Suprapubic skin (tissue), 4 donors: ENCODE results near the gene ASIP.

Experiments used
- CTCF ChIP-seq, 2 donors: fragments of 200-600 bp in 1 of 2; fragments of 450-650 bp in 1 of 2; sonication (generic) in 1 of 2; IDR thresholded peaks; one replicate each; pipeline ENCODE4 v1.5.1; 2016 to 2019; ENCODE audit warnings: antibody characterized with exemption in 2 of 2, mild to moderate bottlenecking in 1 of 2, moderate library complexity in 1 of 2
- EP300 ChIP-seq: sonication (generic); formaldehyde crosslinking; IDR thresholded peaks from one replicate; pipeline ENCODE4 v1.6.1; 2017; ENCODE audit warnings: antibody characterized with exemption
- POLR2A ChIP-seq, 2 donors: fragments of 450-650 bp; IDR thresholded peaks; one replicate each; pipeline ENCODE4 v1.6.1; 2017; ENCODE audit warnings: antibody characterized with exemption in 2 of 2, mild to moderate bottlenecking in 2 of 2, moderate library complexity in 2 of 2
- POLR2AphosphoS5 ChIP-seq, 3 donors: sonication (generic); formaldehyde crosslinking; IDR thresholded peaks; one replicate each; pipeline ENCODE4 v1.6.1; 2017; ENCODE audit warnings: antibody characterized with exemption in 3 of 3

- no peak for TF ChIP-seq CTCF (IDR thresholded peaks at IDR 0.05)
- TF ChIP-seq POLR2A (IDR thresholded peaks at IDR 0.05) = no peak
- TF ChIP-seq POLR2AphosphoS5 (IDR thresholded peaks at IDR 0.05) = no peak
- no peak for TF ChIP-seq EP300
Measured at GRCh38 chr20:34209111-34209510, 32.1 kb upstream of the ASIP start.
